ENCODE data around the gene ZAP70. TPM values are rescaled to one million over a fixed set of nuclear protein-coding genes. Genes with fewer than 3 reads are reported as not detected.

ZAP70 gene
- total RNA-seq, 6 experiments from 2014 or later: 0.74 to 2.1 (median 1.4) TPM

DNA sequence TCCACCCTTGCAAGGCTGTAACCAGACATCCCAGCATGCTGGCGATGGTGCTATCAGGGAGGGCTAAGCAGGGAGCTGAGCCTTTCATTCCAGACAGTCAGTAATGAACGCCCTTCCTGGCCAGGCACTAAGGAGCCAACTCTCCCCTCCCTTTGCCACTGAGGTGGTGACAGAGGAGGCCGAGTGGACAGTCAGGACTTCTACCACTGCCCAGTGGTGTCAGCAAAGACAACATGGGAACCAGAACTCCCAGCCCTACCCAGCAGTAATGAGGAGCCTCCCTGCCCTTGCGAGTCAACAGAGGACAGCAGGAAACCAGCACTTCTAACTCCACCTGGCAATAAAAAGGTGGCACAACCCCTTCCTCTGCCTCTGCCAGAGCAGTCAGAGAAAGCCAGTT lies 68.6 kb downstream of the ZAP70 start:
- Histone ChIP-seq H3K4me3 (no peak overlapping the region), H3K9me3 (no peaks in the 10 kb centered on the region), H3K36me3 (peaks cover 0 to 4% (median 0%) of the 10 kb centered on the region in 4 donors), H3K27me3 (no peaks in the 10 kb centered on the region), H3K27ac (no peak overlapping the region), H3K4me1 (no peaks in the 10 kb centered on the region)
- TF ChIP-seq POLR2A (IDR thresholded peaks at IDR 0.05): no peak
- no peak for TF ChIP-seq CTCF (IDR thresholded peaks at IDR 0.05)
- ATAC-seq: no peak
- WGBS (ENCODE audit: insufficient coverage, low coverage, low lambda C conversion rate, missing lambda C conversion rate): 86% methylated on average over 1 of the region's 4 CpGs
- intact Hi-C loops (cut with DNase I): no loop called here
- no peak for DNase-seq

DNA sequence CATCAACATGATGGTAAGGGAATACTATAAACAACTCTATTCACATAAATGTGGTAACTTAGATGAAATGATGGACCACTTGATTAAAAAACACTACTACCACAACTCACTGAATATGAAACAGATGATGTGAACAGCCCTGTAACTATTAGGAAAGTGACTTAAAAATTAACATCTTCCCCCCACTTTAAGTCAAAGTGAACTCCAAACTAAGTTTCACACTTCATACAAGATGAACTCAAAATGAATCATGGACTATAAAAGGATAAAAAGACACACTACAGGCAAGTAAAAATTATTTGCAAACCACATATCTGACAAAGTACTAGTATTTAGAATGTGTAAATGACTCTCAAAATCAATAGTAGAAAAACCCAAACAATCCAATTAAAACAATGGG lies 71.6 kb downstream of the ZAP70 start:
- Histone ChIP-seq H3K27me3 (no peaks in the 10 kb centered on the region), H3K4me1 (no peaks in the 10 kb centered on the region), H3K4me3 (no peak overlapping the region), H3K36me3 (peaks cover 0 to 5% (median 0%) of the 10 kb centered on the region in 4 donors), H3K9me3 (no peaks in the 10 kb centered on the region), H3K27ac (no peak overlapping the region)
- intact Hi-C loops (cut with DNase I): no loop called here
- ATAC-seq (no peak), DNase-seq (no peak)
- TF ChIP-seq POLR2A (IDR thresholded peaks at IDR 0.05) (no peak), CTCF (IDR thresholded peaks at IDR 0.05) (no peak)

- H3K27me3 ChIP-seq: no peaks in the 10 kb centered on the region
- WGBS (ENCODE audit: insufficient coverage, low coverage, low lambda C conversion rate, missing lambda C conversion rate): 96% methylated on average over 2 of the region's 2 CpGs
- peaks cover 0 to 11% (median 0%) of the 10 kb centered on the region in 4 donors for H3K36me3 ChIP-seq
- intact Hi-C loops (cut with DNase I): no loop called here
- TF ChIP-seq CTCF (IDR thresholded peaks at IDR 0.05) (no peak), POLR2A (IDR thresholded peaks at IDR 0.05) (no peak)
- no peak for DNase-seq
- no peaks in the 10 kb centered on the region for H3K4me1 ChIP-seq
- H3K4me3 ChIP-seq: no peak overlapping the region
- no peaks in the 10 kb centered on the region for H3K9me3 ChIP-seq
- H3K27ac ChIP-seq: no peak overlapping the region
- ATAC-seq: no peak
These were observed 72.4 kb downstream of the ZAP70 start for GRCh38 chr2:97785818-97786217.

GRCh38 chr2:97788986-97789644 lies 75.7 kb downstream of the ZAP70 start:
- intact Hi-C loops (cut with DNase I): no loop called here
- Histone ChIP-seq H3K4me1 (no peaks in the 10 kb centered on the region), H3K27ac (no peak overlapping the region), H3K4me3 (no peak overlapping the region), H3K9me3 (no peaks in the 10 kb centered on the region), H3K27me3 (no peaks in the 10 kb centered on the region), H3K36me3 (peaks cover 0 to 28% (median 2%) of the 10 kb centered on the region in 4 donors)
- DNase-seq: no peak
- no peak for TF ChIP-seq CTCF (IDR thresholded peaks at IDR 0.05)
- TF ChIP-seq POLR2A (IDR thresholded peaks at IDR 0.05): no peak
- WGBS (ENCODE audit: insufficient coverage, low coverage, low lambda C conversion rate, missing lambda C conversion rate): 92% methylated on average over 4 of the region's 7 CpGs
- ATAC-seq: no peak

Small RNA genes within 50 kb of the gene (small RNA-seq; reads per million reads assigned to genes)
- 0 reads per million in 2 experiments for gene RNU4-8P

Other genes starting within 250 kb of the ZAP70 start
- gene ANKRD36B, start 123.7 kb upstream of the ZAP70 start, total RNA-seq: 1 to 10 TPM; 2.0 to 6.9 (median 3.6) TPM
- 100 to 1,000 TPM; 153 to 318 (median 197) TPM for gene COX5B, start 67.5 kb upstream of the ZAP70 start, total RNA-seq
- 10 to 100 TPM; 32.3 to 44.4 (median 35.1) TPM for gene ACTR1B, start 49.5 kb upstream of the ZAP70 start, total RNA-seq
- gene C2orf92, start 43.9 kb upstream of the ZAP70 start, total RNA-seq: 10 to 100 TPM in 1 of 6 experiments, 1 to 10 TPM in 5; 2.0 to 12.8 (median 4.4) TPM

All from right lobe of liver (tissue), 6 donors.